Prostate gland (tissue), 2 donors: ENCODE results near the gene DNLZ.

Source experiments
- CTCF ChIP-seq, 4 experiments: fragments of 200-600 bp in 2 of 4; fragments of 450-650 bp in 2 of 4; sonication (generic) in 2 of 4; IDR thresholded peaks; 1 replicate in 3 of 4; 2 replicates in 1 of 4; pipeline ENCODE4 v1.5.1; 2016 to 2019; ENCODE audit warnings: antibody characterized with exemption in 4 of 4, mild to moderate bottlenecking in 2 of 4, moderate library complexity in 2 of 4
- POLR2A ChIP-seq: fragments of 450-650 bp; IDR thresholded peaks from one replicate; pipeline ENCODE4 v1.6.1; 2016; ENCODE audit warnings: antibody characterized with exemption, mild to moderate bottlenecking
- POLR2AphosphoS5 ChIP-seq: sonication (generic); formaldehyde crosslinking; IDR thresholded peaks from one replicate; pipeline ENCODE4 v1.6.1; 2017; ENCODE audit warnings: antibody characterized with exemption

GRCh38 chr9:136339173-136339957 is 24.2 kb downstream of the DNLZ start:
- peak; percentile 54 to 88 (median 79) for TF ChIP-seq CTCF (IDR thresholded peaks at IDR 0.05)
- TF ChIP-seq POLR2A, result no peak
- peak; percentile 58 for TF ChIP-seq POLR2AphosphoS5
